DMS114 treated with DMSO at 0.1 percent for 48 hours (cell line): ENCODE data around the gene MAPK12.

Experiments
- DNase-seq: peaks from one replicate; lab custom pipeline; 2025; ENCODE audit not compliant: unreplicated experiment; lab: John Stamatoyannopoulos, UW

MAPK12 gene

DNA sequence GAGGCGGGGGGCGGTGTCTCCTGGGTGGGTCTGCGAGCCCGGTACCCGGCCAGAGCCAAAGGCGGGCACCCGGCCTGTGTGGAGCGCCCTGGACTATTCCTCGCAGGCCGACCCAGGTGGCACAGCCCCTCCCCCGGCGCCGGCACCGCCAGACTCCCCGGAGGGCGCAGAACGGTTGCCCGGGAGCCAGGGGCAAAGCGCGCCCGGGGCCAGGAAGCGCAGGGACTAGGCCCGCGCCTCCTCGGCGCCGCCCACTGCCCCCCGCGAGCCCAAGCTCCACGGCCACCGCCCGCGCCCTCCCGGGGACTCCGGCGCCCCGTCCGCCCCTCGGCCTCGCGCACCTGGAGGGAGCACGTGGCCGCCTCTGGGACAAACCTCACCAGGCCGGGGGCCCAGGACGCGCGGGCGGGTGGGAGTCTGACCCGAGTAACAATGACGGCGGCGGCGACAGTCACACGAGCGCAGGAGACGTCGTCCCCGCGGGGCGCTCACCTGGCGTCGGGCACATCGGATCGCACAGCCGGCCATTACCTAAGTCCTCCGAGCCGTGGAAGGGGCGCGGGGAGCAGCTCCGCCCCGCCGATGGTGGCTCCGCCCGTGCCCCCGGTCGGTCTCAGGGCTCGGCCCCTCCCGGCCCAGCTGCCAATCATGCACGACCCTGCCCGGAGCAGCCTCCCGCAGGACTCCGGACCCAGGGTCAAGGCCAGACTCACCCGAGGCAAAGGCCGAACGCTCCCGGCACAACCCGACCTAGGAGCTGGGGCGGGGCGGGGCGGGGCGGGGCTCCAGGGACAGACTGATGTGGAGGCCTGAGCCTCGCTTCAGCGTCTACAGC lies 38.5 kb upstream of the MAPK12 start:
- DNase-seq, result no peak

DNA sequence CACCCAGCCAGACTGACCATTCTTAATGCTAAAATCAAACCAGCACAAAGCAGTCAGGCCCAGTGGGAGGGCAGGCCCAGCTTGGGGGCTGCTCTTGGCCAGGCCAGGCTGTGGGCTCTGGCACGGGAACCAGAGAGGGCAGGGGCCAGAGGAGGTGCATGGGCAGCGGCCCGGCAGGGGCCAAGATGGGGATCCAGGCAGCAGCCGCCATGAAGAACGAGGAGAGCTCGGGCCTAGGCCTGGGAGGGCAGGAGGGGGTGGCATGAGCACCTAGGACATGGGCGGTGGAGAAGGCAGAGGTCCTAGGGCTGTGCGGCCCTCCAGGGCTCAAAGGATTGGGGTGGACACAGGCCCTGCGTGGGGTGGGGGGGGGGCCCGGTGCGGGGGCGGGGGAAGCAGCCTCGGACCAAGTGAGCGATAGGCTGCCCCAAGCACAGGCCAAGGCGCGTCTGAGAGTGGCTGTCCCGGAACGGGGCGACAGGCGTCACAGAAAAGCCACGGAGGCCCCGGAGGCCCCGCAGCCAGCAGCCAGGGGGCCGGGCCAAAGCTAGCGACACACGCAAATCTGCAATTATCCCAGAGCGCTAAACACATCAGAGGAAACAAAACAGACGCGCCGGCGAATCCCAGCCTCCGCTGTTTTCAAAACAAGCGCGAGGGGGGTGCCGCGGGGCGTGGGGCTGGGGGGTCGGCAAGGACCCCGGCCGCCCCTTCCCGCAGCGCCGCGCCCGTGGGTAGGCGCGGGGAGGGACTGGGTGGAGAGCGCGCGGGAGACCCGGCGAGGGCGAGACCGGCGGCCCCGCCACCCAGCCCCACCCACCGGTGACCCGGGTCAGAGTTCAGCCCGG lies 37.7 kb upstream of the MAPK12 start:
- no peak for DNase-seq

DNA sequence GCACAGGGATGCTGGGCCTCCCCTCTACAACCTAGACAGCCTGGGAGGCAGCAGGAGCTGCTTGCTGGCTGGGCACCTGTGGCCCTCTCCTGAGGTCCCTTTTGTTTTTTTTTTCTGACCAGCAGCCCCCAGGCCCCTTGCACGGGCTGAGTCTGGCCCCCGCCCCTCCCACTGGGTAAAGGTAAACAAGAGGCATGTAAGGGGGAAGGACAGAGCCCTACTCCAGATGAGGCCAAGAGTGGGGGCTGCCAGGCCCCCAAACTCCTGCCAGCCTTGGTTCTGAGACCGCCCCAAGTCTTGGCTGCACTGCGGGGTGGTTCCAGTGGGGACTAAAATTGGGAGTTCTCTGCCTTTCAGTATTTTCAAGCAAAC lies 36.8 kb upstream of the MAPK12 start:
- no peak for DNase-seq

DNA sequence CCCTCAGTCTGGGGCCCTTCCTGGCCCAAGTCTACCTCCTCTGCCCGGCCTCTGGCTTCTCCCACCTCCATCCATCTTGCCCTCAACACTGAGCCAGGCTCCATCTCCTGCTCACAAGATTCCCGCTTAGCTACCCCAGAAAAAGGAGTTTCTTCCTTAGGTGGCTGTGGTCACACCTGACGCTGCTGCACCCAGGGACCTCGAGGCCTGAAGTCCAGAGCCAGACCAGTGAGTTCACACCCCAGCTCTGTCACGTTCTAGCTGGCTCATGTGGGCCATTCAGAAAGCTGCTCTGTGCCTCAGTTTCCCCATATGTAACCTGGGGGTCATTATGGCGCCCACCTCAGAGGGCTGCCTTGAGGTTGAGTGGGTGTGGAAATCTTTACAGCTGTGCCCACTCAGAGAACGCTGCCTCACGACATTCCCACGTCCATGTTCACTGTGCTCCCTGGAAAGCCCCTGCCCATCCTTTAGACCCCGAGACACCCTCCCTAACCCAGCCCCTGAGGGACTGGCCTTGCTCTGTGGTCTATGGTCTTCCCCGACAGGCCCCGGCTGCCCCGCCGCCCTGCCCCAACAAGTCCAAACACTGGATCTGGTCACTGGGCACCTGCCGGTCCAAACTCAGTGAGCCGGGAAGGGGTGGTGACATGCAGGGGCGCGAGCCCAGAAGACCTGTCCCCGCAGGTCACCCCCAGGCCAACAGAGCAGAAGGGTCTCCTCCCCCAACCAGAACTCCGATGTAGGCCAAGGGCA lies 36.2 kb upstream of the MAPK12 start:
- no peak for DNase-seq

DNA sequence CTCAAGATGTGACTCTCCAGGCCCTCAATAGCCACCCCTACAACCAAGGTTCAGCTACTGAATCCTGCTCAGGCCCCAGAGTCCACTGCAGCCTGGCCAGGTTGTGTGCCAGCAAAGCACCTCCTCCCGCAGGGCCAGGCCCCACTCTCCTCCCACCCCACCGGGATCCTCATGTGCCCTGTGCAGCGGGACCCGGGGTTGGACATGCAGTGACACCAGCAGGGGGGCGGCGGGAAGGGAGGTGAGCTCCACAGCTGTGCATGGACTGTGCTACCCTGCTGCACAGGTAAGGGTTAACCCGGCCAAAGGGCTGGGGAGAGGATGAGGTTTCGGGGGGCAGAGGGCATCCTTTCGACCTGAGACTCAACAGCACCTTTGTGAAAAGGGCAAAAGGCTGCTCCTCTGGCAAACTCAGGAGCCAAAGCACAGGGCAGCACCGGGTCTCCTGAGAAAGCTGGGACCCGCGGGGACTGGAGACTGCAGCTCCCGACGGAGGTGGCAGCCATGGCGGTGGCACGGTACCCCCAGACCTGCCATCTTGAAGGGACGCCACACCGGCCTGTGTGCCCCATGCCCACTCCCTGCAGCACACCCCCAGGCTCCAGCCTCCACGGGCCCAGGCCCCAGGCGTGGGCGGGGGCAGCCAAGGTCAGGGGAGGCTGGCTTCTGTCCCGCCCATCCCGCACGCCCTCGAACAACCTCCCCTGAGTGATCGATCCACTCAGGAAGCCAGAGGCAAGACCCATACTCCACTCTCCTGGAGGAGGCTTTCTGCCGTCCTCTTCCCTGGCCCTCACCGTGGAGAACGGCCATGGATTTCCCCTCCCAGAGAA lies 35.4 kb upstream of the MAPK12 start:
- DNase-seq, result no peak

DNA sequence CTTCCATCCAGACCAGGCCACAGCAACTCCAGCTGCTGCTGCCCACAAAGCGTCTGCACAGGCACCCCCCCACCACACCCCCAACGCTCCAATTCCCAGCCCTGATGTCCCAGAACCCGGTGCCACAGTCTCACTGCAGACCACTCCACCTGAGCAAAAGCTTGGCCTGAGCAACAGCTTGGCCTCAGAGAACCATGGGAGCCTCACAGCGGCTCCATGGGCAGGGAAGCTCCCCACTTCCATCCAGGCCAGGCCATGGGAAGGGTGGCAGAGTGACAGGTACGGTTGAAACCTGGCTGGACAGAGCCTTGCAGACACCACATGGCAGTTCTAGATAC lies 32.8 kb upstream of the MAPK12 start:
- no peak for DNase-seq

DNA sequence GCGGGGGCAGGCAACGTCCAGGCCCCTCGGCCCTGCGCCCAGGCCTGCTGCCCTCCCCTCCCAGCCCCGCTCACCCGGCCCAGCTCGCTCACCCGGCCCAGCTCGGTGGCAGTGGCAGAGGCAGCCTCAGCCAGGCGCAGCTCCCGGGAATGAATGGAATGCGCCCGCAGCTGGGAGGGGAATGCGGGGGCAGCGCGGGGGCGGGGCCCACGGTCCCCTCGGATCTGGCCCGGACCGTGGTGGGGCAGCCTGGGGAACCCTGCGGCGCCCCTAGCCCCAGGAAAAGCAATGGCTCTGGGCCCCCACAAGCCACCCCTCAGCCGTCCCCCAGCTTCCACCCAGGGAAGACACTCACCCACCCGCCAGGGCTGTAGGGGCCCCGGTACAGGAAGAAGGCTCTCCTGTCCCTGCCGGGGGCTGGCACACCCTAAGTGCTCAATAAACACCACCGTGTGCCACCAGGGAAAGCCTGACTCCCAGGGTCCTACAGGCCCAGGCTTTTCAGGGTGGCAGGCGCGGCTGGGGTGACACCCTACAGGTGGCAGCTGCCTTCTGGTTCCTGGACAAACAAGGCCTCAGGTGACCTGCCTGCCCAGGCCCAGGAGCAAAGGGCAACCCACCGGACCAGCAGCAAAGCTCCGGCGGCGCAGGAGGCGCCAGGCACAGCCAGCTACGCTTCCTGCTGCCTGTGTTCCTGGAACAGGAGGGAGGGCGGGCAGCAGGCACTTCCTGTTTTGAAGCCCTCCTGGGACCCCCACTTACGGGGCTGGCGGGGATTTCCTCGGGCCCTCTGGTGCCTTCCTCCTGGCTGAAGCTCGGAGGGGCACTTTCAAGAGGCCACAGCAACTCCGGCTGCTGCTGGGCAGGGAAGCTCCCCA lies 32.2 kb upstream of the MAPK12 start:
- no peak for DNase-seq

DNA sequence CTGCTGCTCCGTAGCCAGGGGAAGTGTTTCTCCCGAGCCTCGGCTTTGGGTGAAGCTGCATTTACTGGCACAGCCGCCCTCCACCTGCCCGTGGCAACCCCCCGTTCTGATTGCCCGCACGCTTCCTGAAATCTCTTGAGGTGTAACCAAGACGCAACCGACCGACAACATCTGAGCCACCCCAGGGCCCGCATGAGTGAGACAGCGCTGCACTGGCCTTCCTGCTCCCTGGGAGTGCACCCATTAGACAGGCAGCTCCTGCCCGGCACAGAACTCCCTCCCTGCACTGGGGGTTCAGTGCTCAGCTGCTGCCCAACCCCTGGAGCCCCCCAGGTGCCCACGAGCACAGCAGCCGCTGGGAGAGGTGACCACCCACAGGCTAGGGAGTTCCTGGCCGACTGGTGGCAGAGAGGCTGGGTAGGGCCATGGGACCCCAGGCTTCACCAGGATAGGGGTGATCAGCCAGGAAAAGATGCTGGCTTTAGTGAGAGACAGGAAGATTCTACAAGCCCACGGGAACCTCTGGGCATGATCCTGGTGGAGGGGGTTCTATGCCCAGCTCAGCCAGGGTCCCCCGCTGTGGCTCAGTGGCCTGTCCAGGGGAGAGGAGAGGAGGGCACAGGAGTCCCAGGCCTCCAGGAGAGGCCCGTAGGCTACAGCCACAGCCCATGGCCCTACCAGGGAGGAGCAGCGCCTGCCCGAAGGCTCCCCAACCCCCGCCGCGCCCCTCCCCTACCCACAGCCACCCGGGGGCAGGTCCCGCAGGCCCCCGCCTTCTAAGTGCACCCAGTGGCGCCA lies 31.4 kb upstream of the MAPK12 start:
- DNase-seq, result no peak

DNA sequence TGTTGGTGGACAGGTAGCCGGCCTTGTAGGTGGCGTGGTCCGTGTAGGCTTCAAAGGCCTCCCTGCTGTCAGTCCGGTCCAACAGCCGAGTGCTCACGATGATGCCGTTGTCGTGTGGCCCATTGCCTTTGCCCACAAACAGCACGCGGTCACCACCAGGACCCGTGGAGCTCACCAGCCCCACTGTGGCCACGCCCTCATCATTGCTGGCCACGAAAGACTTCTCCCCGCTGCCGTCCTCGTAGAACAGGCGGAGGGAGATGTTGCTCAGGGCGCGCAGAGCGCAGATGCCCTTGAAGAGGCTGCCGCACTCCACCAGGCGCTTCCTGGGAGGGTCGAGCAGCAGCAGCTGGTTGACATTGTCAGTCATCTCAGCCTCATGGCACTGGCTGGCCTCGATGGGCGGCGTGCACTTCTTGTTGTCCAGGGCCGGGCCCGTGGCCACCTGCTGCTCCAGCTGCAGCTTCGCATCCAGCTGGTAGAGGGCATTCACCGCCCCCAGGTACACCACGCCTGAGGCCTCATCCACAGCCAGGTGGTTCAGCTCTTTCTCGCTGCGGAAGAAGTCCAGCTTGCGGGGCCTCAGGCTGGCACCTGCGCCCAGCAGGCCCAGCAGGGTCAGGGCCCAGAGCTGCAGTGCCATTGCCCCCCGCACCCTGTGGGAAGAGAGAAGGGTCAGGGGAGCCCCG lies 28.6 kb upstream of the MAPK12 start:
- no peak for DNase-seq

DNA sequence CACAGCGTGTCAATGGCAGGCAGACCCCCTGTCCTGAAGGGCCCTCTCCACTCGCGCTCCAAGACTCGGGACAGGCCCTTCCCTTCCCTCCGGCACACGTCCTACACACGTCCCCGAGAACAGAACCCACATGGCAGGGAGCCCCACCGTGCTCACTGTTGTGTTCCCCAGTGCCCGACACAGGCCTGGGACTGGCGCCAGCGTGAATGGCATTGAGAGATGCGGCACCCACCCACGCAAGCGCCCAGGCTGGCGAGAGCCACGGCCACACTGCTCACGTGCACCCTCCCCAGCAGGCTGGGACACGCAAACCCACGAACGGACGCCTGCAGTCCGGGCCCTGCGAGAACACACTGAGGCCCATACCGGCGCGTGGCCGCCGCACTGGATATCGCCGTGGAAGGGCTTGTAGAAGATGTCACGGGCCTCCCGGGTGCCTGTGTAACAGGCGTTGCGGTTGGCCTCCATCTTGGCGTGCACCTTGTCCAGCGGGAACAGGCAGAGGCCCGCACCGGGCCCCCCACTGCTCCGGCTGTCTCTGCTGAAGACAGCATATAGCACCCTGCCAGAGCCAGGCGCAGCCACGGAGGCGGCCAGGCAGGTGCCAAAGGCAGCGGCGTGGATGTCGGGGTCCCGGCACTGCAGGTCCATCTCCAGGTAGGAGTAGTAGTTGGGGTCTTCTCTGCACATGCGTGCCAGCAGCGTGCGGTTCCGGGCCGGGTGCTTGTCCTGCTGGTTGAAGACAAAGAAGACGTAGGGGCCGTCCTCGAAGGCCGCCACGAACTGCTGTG lies 27.9 kb upstream of the MAPK12 start:
- no peak for DNase-seq

DNA sequence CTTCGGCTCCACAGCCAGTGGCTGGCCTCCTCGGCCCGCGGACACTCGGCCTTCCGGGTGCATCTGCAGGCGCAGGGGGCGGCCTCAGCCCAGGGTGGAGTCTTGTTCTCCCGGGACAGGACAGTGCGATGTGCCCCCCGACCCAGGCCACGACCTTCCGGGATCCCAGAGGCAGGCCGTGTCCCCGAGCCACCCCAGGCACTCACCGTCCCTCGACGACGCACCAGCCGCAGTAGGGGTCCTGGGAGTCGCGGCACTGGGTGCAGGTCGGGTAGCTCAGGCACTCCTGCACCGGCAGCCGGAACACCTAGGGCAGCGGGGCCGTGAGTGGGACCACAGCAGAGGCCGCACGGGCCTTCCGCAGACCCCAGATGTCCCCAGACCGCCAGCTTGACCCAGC lies 26.2 kb upstream of the MAPK12 start:
- DNase-seq, result no peak

DNA sequence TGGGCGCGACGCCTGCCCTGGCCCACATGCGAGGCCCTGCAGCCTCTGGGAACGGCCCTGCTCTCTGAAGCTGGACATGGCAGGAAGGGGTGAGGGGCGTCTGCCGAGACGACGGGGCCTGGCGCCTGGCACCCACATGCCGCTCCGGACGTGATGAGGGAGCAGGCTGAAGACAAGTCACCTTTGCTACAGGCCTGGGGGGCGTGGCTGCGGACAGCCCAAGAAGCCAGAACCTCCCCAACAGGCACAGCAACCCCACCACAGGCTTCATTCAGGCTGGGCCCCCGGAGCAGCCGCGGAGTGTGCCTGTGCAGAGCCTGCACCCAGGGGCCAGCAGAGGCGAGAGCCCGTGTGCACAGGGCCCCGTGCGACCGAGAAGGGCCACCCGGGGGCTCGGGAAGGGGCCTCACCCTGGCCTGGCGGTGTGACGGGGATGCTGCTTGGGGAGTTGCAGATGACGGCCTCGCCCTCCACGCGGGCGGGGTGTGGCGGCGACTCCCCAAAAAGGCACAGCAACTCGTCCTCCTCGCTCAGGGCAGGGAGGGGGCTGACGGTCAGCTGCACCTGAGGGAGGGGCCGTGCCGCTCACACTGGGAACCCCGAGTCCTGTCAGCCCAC lies 25.3 kb upstream of the MAPK12 start:
- DNase-seq, result no peak

DNA sequence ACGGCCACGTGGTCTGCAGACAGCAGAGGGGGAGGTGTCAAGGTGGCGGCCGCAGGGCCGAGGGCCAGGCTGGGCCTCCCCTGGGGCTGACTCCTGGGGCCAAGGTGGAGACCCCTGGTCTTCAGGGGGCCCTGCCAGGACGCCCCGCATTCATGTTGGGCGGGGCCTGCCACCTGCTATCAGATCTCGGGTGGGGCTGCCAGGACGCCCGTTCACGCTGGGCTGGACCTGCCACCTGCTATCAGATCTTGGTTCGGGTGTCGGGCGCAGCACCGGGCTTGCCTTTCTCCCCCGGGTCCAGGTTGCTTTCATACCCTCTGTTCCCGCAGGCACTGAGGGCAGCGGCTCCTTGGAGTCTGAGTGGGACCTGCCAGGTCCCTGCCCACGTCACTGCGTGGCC lies 24.8 kb upstream of the MAPK12 start:
- no peak for DNase-seq

DNA sequence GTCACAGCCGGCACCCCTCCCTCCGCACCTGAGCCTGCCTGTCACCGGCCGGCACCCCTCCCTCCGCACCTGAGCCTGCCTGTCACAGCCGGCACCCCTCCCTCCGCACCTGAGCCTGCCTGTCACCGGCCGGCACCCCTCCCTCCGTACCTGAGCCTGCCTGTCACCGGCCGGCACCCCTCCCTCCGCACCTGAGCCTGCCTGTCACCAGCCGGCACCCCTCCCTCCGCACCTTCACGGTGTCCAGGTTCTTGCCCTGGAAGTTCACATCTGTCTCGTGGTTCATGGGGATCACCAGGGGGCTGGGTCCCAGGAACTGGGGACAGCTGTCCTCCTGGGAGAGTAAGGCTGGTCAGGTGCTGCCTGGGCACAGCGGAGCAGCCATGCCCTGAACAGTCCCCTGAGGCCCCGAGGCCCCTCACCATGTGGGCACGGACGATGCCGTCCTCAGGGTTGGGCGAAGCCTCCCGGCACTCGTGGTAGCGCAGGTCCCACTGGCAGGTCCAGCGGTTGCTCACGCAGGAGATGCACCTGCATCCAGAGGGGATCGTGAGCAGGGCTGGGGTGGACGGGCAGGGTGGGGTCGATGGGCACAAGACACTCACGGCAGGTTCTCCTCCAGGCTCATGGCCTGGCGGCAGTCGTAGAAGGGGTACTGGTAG lies 24.2 kb upstream of the MAPK12 start:
- DNase-seq, result no peak

DNA sequence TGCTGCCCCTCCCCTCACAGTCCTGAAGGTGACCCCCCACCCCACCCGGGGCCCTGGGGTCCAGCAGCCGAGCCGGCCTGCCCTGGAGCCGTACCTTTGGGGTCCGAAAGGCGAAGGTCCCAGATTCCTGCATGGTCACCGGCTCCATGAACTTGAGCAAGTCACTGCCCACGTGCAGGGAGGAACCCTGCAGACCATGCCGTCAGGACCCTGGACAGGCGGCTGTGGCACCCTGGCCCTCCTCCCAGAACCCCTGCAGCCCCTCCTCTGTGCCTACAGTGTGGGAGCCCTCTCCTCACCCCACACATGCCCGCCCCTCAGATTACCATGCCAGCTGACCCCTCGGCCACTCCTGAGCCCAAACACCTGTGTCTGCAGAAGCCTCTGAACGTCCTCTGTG lies 23.0 kb upstream of the MAPK12 start:
- no peak for DNase-seq

DNA sequence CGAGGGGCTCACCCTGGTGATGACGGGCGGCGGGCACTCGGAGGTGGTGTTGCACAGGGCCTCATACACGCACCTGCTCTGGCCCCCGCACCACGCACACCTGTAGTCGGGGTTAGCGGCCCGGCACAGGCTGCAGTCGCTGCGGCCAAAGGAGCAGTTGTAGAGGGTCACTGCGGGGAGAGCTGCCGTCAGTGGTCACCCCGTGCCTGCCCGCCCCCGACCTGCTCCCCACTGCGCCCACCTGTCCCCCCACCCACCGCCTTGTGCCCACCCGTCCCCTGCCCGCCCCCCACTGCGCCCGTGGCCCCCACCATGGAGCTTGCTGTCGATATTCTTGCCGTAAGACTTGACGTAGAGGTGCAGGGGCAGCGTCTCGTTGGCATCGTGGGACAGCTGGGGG lies 22.3 kb upstream of the MAPK12 start:
- DNase-seq, result no peak
